8988T (cell line): ENCODE measurements around the gene PPP1R12B.
"Not testable (repeated sequence)": the region's sequence is repeated elsewhere in the genome, so short reads cannot be mapped to it uniquely, and the experiment has no call there.

Experiments
- DNase-seq: peaks from one replicate; pipeline ENCODE4 v3.0.0; 2011

PPP1R12B gene

GRCh38 chr1:202540014-202540413, 191.5 kb downstream of the PPP1R12B start:
- DNase-seq, result no peak

- DNase-seq, result no peak
These were observed 191.9 kb downstream of the PPP1R12B start for GRCh38 chr1:202540448-202540847.

- DNase-seq, result not testable (repeated sequence)
These were observed 192.4 kb downstream of the PPP1R12B start for GRCh38 chr1:202540858-202541257.

GRCh38 chr1:202542415-202542814, 193.9 kb downstream of the PPP1R12B start:
- not testable (repeated sequence) for DNase-seq

GRCh38 chr1:202543537-202543936, 195.0 kb downstream of the PPP1R12B start:
- DNase-seq, result not testable (repeated sequence)

GRCh38 chr1:202544766-202545449, 196.4 kb downstream of the PPP1R12B start:
- not testable (repeated sequence) for DNase-seq

GRCh38 chr1:202545647-202546303, 197.3 kb downstream of the PPP1R12B start:
- DNase-seq, result not testable (repeated sequence)

GRCh38 chr1:202546377-202546776, 197.9 kb downstream of the PPP1R12B start:
- not testable (repeated sequence) for DNase-seq

GRCh38 chr1:202546796-202547195, 198.3 kb downstream of the PPP1R12B start:
- not testable (repeated sequence) for DNase-seq

GRCh38 chr1:202547215-202547614, 198.7 kb downstream of the PPP1R12B start:
- DNase-seq, result no peak

GRCh38 chr1:202550088-202550487, 201.6 kb downstream of the PPP1R12B start:
- DNase-seq, result not testable (repeated sequence)

- DNase-seq, result no peak
These were observed 203.2 kb downstream of the PPP1R12B start for GRCh38 chr1:202551683-202552082.

- not testable (repeated sequence) for DNase-seq
These were observed 204.1 kb downstream of the PPP1R12B start for GRCh38 chr1:202552615-202553014.

GRCh38 chr1:202553078-202553477, 204.6 kb downstream of the PPP1R12B start:
- DNase-seq, result not testable (repeated sequence)

- no peak for DNase-seq
These were observed 205.1 kb downstream of the PPP1R12B start for GRCh38 chr1:202553560-202554038.

- DNase-seq, result not testable (repeated sequence)
These were observed 206.1 kb downstream of the PPP1R12B start for GRCh38 chr1:202554619-202555018.

GRCh38 chr1:202556037-202556436, 207.5 kb downstream of the PPP1R12B start:
- not testable (repeated sequence) for DNase-seq

- not testable (repeated sequence) for DNase-seq
These were observed 209.2 kb downstream of the PPP1R12B start for GRCh38 chr1:202557662-202558061.

- no peak for DNase-seq
These were observed 212.7 kb downstream of the PPP1R12B start for GRCh38 chr1:202561240-202561639.

- no peak for DNase-seq
These were observed 213.4 kb downstream of the PPP1R12B start for GRCh38 chr1:202561726-202562443.

GRCh38 chr1:202562444-202563060, 214.1 kb downstream of the PPP1R12B start:
- no peak for DNase-seq

- no peak for DNase-seq
These were observed 215.3 kb downstream of the PPP1R12B start for GRCh38 chr1:202563818-202564217.

GRCh38 chr1:202564958-202565495, 216.5 kb downstream of the PPP1R12B start:
- no peak for DNase-seq
